ENCODE measurements around the gene GXYLT2. TPM values are rescaled to one million over a fixed set of nuclear protein-coding genes. Genes with fewer than 3 reads are reported as not detected.

GXYLT2 gene
- total and polyA plus RNA-seq, 2 of the 13 experiments (the other 11 are each of a cell fraction or from before 2014, with no cell fraction given): 4.3 to 6.9 TPM

DNA sequence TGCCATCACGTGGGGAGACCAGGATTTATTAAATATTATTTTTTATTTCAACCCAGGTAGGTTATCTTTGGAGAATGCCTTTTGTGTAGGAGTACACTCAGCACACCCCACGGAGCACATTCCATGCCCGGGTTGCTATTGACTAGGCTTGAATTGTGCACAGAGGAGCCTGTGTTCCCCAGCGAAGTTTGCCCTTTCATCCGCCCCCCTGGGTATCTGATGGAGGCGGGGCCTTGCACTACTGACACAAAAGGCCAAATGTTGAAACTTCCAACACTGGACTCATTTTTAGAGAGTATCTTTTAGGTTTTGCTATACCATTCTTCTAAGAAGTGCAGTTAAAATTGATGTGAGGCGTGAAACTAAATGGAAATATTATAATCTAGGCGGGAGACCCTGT, 69.5 kb downstream of the GXYLT2 start (continued):
- TF ChIP-seq, protein P1, sequence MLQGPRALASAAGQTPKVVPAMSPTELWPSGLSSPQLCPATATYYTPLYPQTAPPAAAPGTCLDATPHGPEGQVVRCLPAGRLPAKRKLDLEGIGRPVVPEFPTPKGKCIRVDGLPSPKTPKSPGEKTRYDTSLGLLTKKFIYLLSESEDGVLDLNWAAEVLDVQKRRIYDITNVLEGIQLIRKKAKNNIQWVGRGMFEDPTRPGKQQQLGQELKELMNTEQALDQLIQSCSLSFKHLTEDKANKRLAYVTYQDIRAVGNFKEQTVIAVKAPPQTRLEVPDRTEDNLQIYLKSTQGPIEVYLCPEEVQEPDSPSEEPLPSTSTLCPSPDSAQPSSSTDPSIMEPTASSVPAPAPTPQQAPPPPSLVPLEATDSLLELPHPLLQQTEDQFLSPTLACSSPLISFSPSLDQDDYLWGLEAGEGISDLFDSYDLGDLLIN (CRISPR knock-in tag; IDR thresholded peaks at IDR 0.05; ENCODE audit: borderline replicate concordance): no peak
- TF ChIP-seq ZMYM4 (CRISPR knock-in tag; IDR thresholded peaks at IDR 0.05) (peak; percentile 37; the same call in 1 of the 2 replicates), ZNF468 (CRISPR knock-in tag; IDR thresholded peaks at IDR 0.05) (no peak), LCORL (IDR thresholded peaks at IDR 0.05) (no peak), LCORL (CRISPR knock-in tag; IDR thresholded peaks at IDR 0.05) (peak; percentile 83), ISX (CRISPR knock-in tag; conservative IDR thresholded peaks at IDR 0.05) (no peak), IKZF1 (IDR thresholded peaks at IDR 0.05) (no peak), NR3C1 (CRISPR knock-in tag; IDR thresholded peaks at IDR 0.05) (no peak), ZBTB8A (CRISPR knock-in tag; IDR thresholded peaks at IDR 0.05; ENCODE audit: borderline replicate concordance, low read depth) (no peak), HIVEP1 (CRISPR knock-in tag; IDR thresholded peaks at IDR 0.05) (no peak), RBAK (CRISPR knock-in tag; IDR thresholded peaks at IDR 0.05) (no peak)
- TF ChIP-seq, protein P2, sequence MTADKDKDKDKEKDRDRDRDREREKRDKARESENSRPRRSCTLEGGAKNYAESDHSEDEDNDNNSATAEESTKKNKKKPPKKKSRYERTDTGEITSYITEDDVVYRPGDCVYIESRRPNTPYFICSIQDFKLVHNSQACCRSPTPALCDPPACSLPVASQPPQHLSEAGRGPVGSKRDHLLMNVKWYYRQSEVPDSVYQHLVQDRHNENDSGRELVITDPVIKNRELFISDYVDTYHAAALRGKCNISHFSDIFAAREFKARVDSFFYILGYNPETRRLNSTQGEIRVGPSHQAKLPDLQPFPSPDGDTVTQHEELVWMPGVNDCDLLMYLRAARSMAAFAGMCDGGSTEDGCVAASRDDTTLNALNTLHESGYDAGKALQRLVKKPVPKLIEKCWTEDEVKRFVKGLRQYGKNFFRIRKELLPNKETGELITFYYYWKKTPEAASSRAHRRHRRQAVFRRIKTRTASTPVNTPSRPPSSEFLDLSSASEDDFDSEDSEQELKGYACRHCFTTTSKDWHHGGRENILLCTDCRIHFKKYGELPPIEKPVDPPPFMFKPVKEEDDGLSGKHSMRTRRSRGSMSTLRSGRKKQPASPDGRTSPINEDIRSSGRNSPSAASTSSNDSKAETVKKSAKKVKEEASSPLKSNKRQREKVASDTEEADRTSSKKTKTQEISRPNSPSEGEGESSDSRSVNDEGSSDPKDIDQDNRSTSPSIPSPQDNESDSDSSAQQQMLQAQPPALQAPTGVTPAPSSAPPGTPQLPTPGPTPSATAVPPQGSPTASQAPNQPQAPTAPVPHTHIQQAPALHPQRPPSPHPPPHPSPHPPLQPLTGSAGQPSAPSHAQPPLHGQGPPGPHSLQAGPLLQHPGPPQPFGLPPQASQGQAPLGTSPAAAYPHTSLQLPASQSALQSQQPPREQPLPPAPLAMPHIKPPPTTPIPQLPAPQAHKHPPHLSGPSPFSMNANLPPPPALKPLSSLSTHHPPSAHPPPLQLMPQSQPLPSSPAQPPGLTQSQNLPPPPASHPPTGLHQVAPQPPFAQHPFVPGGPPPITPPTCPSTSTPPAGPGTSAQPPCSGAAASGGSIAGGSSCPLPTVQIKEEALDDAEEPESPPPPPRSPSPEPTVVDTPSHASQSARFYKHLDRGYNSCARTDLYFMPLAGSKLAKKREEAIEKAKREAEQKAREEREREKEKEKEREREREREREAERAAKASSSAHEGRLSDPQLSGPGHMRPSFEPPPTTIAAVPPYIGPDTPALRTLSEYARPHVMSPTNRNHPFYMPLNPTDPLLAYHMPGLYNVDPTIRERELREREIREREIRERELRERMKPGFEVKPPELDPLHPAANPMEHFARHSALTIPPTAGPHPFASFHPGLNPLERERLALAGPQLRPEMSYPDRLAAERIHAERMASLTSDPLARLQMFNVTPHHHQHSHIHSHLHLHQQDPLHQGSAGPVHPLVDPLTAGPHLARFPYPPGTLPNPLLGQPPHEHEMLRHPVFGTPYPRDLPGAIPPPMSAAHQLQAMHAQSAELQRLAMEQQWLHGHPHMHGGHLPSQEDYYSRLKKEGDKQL (CRISPR knock-in tag; IDR thresholded peaks at IDR 0.05; ENCODE audit: low read depth): no peak
- TF ChIP-seq, protein P3, sequence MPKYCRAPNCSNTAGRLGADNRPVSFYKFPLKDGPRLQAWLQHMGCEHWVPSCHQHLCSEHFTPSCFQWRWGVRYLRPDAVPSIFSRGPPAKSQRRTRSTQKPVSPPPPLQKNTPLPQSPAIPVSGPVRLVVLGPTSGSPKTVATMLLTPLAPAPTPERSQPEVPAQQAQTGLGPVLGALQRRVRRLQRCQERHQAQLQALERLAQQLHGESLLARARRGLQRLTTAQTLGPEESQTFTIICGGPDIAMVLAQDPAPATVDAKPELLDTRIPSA (CRISPR knock-in tag; IDR thresholded peaks at IDR 0.05; ENCODE audit: borderline replicate concordance): no peak
- TF ChIP-seq, protein P4, sequence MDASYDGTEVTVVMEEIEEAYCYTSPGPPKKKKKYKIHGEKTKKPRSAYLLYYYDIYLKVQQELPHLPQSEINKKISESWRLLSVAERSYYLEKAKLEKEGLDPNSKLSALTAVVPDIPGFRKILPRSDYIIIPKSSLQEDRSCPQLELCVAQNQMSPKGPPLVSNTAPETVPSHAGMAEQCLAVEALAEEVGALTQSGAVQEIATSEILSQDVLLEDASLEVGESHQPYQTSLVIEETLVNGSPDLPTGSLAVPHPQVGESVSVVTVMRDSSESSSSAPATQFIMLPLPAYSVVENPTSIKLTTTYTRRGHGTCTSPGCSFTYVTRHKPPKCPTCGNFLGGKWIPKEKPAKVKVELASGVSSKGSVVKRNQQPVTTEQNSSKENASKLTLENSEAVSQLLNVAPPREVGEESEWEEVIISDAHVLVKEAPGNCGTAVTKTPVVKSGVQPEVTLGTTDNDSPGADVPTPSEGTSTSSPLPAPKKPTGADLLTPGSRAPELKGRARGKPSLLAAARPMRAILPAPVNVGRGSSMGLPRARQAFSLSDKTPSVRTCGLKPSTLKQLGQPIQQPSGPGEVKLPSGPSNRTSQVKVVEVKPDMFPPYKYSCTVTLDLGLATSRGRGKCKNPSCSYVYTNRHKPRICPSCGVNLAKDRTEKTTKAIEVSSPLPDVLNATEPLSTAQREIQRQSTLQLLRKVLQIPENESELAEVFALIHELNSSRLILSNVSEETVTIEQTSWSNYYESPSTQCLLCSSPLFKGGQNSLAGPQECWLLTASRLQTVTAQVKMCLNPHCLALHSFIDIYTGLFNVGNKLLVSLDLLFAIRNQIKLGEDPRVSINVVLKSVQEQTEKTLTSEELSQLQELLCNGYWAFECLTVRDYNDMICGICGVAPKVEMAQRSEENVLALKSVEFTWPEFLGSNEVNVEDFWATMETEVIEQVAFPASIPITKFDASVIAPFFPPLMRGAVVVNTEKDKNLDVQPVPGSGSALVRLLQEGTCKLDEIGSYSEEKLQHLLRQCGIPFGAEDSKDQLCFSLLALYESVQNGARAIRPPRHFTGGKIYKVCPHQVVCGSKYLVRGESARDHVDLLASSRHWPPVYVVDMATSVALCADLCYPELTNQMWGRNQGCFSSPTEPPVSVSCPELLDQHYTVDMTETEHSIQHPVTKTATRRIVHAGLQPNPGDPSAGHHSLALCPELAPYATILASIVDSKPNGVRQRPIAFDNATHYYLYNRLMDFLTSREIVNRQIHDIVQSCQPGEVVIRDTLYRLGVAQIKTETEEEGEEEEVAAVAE (CRISPR knock-in tag; IDR thresholded peaks at IDR 0.05; ENCODE audit: borderline replicate concordance): no peak
- TF ChIP-seq, protein P5, sequence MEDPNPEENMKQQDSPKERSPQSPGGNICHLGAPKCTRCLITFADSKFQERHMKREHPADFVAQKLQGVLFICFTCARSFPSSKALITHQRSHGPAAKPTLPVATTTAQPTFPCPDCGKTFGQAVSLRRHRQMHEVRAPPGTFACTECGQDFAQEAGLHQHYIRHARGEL (CRISPR knock-in tag; IDR thresholded peaks at IDR 0.05): no peak
- TF ChIP-seq, protein P6, sequence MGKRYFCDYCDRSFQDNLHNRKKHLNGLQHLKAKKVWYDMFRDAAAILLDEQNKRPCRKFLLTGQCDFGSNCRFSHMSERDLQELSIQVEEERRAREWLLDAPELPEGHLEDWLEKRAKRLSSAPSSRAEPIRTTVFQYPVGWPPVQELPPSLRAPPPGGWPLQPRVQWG (CRISPR knock-in tag; IDR thresholded peaks at IDR 0.05; ENCODE audit: borderline replicate concordance, low read depth): no peak
- TF ChIP-seq, protein P7, sequence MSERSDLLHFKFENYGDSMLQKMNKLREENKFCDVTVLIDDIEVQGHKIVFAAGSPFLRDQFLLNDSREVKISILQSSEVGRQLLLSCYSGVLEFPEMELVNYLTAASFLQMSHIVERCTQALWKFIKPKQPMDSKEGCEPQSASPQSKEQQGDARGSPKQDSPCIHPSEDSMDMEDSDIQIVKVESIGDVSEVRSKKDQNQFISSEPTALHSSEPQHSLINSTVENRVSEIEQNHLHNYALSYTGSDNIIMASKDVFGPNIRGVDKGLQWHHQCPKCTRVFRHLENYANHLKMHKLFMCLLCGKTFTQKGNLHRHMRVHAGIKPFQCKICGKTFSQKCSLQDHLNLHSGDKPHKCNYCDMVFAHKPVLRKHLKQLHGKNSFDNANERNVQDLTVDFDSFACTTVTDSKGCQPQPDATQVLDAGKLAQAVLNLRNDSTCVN (CRISPR knock-in tag; IDR thresholded peaks at IDR 0.05; ENCODE audit: borderline replicate concordance): no peak

Measured in HepG2 (cell line).